ENCODE measurements around the gene CAPN3. TPM values are rescaled to one million over a fixed set of nuclear protein-coding genes. Genes with fewer than 3 reads are reported as not detected.

CAPN3 gene
- total and polyA plus RNA-seq, 2 experiments from 2014 or later = 0.84 to 1.1 TPM

GRCh38 chr15:42324308-42324707, 35.0 kb upstream of the CAPN3 start (continued):
- no peak for TF ChIP-seq ZNF462 (CRISPR knock-in tag; IDR thresholded peaks at IDR 0.05)

DNA sequence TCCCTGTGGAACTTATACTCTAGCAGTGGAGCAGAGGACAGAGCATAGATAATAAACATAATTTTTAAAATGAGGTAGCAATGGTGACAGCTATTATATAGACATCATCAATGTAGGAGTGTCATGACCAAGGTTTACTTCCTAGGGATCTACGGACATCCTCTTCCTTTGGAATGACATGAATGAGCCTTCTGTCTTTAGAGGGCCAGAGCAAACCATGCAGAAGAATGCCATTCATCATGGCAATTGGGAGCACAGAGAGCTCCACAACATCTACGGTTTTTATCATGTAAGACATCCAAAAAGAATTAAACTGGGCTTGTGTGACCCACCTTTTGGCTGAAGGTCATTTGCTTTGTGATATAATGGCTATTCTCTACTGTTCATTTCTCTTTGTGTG, 30.1 kb upstream of the CAPN3 start:
- no peak overlapping the region for H3K4me2 ChIP-seq
- ATAC-seq (no peak), DNase-seq (ENCODE audit: low spot score) (no peak)
- no peaks in the 10 kb centered on the region for H3K9me3 Mint-ChIP-seq
- H3K27me3 ChIP-seq (ENCODE audit: insufficient read depth) = no peaks in the 10 kb centered on the region
- H3F3A ChIP-seq (replicated peaks; ENCODE audit: low read depth) = no peaks in the 10 kb centered on the region
- TF ChIP-seq STAT1 (IDR thresholded peaks at IDR 0.05; ENCODE audit: unreplicated experiment) = no peak
- TF ChIP-seq CREB1 (CRISPR knock-in tag; IDR thresholded peaks at IDR 0.05; ENCODE audit: low read depth) = no peak
- TF ChIP-seq EZH2 (IDR thresholded peaks at IDR 0.05; ENCODE audit: low read depth, unreplicated experiment) = no peak
- no peak for TF ChIP-seq ZNF114 (CRISPR knock-in tag; IDR thresholded peaks at IDR 0.05)
- no peak for TF ChIP-seq EZH2phosphoT487 (IDR thresholded peaks at IDR 0.05; ENCODE audit: unreplicated experiment)
- no peak overlapping the region for H3K27ac Mint-ChIP-seq
- H3K4me1 ChIP-seq (ENCODE audit: insufficient read depth) = no peaks in the 10 kb centered on the region
- no peak overlapping the region for H2AFZ ChIP-seq
- no peaks in the 10 kb centered on the region for H3K36me3 Mint-ChIP-seq (ENCODE audit: low read depth)
- H3K4me3 Mint-ChIP-seq = no peak overlapping the region
- H3K36me3 ChIP-seq (ENCODE audit: insufficient read depth) = no peaks in the 10 kb centered on the region
- H3K27me3 Mint-ChIP-seq (ENCODE audit: insufficient read depth, low read depth, poor library complexity) = no peaks in the 10 kb centered on the region
- H3K9me2 ChIP-seq (ENCODE audit: insufficient read depth) = no peaks in the 10 kb centered on the region
- no peak overlapping the region for H3K4me3 ChIP-seq
- no peaks in the 10 kb centered on the region for H3K79me2 ChIP-seq (replicated peaks; ENCODE audit: insufficient read depth)
- H4K20me1 ChIP-seq (replicated peaks; ENCODE audit: insufficient read depth) = no peaks in the 10 kb centered on the region
- no peak overlapping the region for H3K27ac ChIP-seq (ENCODE audit: low read depth)
- H3K4me1 Mint-ChIP-seq = no peaks in the 10 kb centered on the region

Data from GM23338 (cell line).